Measurements from ENCODE around the gene IL16. TPM values are rescaled to one million over a fixed set of nuclear protein-coding genes. Genes with fewer than 3 reads are reported as not detected.
"Not testable (repeated sequence)": the region's sequence is repeated elsewhere in the genome, so short reads cannot be mapped to it uniquely, and the experiment has no call there.

Gene IL16
- total RNA-seq, 2 donors from 2014 or later: 25.9 to 114 TPM

DNA sequence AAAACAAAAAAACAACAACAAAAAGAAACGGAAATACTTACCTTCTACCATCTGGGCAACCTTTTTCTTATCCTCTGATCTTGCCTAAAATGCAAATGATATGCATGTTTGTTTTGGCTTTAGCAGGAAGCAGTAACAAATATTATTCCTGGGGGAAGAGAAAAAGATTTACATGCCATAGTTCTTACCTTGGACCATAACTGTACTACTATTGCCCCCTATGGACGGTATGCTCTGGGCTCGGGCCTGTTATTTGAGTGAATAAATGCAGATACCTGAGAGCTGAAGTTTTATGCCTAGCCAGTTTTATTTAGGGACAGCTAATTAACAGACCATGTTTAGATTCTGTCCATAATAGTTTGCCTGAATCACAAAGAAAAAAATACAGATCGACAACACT, 139.9 kb downstream of the IL16 start:
- no peaks in the 10 kb centered on the region for H3K9me3 Mint-ChIP-seq
- peak in 1 of 2 donors; percentile 51 for ATAC-seq
- DNase-seq (ENCODE audit: low spot score in 2 of 2): no peak
- peak overlapping the region in 1 of 2 donors; percentile 85 for H3K27ac Mint-ChIP-seq
- H3K36me3 Mint-ChIP-seq: no peaks in the 10 kb centered on the region

DNA sequence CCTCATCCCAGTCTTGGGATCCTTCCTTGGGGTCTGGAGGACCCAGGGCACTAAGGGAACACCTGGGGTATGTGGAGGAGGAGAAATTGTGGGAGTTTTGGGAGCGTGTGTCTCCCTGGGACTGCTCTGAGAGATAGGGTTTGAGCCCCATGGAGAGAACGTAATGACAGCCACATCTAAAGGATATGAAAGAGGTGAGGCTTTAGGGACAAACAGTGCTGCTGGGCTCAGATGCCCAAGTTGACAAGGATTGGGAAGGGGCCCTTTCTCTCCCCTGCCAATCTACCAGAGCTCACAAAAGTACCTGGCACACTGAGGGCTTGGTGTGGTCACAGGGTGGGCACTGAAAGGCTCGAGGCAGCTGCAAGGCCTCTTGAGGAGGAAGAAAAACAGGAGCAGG, 140.6 kb downstream of the IL16 start:
- no peak for DNase-seq (ENCODE audit: low spot score in 2 of 2)
- Mint-ChIP-seq H3K36me3 (no peaks in the 10 kb centered on the region), H3K9me3 (no peaks in the 10 kb centered on the region), H3K27ac (no peak overlapping the region)
- ATAC-seq: no peak

DNA sequence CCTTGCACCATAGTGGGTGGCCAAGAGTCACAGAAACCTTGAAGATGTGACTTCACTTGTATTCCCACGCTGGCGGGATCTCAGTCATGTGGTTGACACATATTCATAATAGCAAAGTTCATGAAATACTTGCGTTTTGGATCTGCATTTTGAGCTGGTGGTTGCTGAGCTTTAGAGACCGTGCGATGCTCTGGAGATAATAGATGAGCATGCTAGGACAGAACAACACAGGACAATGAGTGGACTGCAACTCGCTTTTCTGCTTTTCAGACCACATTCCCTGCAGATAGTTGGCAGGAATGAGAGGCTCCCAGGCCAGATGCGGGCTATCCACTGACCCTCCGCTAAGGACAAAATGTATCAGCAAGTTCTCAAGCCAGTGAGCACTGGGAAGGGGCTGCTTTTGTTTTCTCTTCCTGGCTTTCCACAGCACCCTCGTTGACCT, 141.1 kb downstream of the IL16 start:
- ATAC-seq: peak in 1 of 2 donors; percentile 30
- DNase-seq (ENCODE audit: low spot score in 2 of 2): no peak
- no peaks in the 10 kb centered on the region for H3K9me3 Mint-ChIP-seq
- no peak overlapping the region for H3K27ac Mint-ChIP-seq
- H3K36me3 Mint-ChIP-seq: no peaks in the 10 kb centered on the region

DNA sequence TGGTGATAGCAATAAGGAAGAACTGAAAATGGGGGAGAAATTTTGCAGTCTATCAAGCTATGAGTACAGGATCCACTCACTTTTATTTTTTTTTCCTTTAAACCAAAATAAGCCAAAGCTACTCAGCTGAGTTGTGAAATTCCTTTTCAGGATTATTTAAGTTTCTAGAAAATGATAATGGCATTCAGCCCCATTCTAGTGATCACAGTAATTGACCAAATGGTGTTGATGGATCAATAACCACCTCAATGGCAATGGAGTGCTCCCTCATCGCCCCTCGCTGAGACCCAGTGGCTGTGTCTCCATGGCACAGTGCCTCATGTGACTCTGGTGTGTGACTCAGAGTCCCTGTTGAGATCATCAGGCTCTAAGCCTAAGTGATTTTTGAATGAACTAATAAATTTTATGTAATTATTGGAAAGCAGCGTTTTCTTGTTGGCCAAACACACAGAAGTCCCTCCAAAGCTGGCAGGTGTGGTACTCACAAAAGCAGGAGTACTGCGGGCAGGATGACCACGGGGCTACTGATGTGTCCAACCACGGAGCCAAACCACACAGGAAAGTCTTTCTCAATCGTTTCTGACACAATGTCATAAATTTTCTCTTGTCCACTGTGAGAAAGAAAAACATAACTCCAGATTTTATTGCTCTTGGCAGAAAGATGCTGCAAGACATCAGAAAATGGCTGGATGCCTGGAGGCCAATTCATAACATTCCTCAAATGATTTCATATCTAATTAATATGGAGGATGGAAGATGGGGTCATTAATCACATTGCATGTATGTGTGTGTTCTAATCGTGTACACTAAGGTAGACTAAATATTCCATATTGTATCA, 141.7 kb downstream of the IL16 start:
- DNase-seq (ENCODE audit: low spot score in 2 of 2): no peak
- H3K36me3 Mint-ChIP-seq: no peaks in the 10 kb centered on the region
- H3K9me3 Mint-ChIP-seq: no peaks in the 10 kb centered on the region
- ATAC-seq: no peak
- H3K27ac Mint-ChIP-seq: no peak overlapping the region

DNA sequence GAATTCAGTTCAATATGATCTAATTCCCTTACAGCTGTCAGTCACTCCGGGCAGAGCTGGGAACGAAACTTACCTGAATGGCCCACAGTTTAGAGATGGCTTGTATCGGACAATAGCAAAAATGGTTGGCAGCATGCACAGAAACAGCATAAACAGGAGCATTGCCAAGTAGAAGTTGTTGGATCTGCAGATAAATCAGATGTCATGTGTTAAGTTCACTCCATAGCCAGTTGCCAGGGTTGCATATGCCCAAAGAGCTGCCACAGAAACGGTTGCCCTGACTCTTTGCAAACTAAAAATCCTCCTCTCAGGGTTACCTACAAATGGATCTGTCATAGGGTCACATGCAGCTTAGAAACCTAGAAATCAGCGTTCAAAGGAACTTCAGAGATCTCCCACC, 142.6 kb downstream of the IL16 start:
- Mint-ChIP-seq H3K9me3 (no peaks in the 10 kb centered on the region), H3K36me3 (no peaks in the 10 kb centered on the region), H3K27ac (no peak overlapping the region)
- ATAC-seq (no peak), DNase-seq (ENCODE audit: low spot score in 2 of 2) (no peak)

DNA sequence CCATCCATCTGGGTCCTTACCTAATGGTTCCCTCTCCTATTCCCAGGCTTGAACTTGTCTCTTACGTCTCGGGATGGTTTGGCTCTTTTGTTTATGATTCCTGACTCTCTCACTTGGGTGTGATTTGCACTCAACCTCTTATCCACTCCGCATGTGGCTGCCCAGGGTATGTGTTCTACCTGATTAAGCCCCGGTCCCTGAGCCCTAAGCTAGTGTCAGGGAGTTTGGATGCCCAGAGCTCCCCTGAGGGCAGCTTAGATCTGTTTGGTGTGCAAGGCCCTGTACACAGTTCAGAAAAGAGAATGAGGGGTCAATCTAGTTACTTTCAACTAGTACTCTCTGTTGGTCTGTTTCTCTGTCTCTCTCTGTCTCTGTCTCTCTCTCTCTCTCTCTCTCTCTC, 143.2 kb downstream of the IL16 start:
- Mint-ChIP-seq H3K36me3 (no peaks in the 10 kb centered on the region), H3K9me3 (no peaks in the 10 kb centered on the region), H3K27ac (peak overlapping the region in 1 of 2 donors; percentile 5)
- DNase-seq (ENCODE audit: low spot score in 2 of 2) (no peak), ATAC-seq (no peak)

DNA sequence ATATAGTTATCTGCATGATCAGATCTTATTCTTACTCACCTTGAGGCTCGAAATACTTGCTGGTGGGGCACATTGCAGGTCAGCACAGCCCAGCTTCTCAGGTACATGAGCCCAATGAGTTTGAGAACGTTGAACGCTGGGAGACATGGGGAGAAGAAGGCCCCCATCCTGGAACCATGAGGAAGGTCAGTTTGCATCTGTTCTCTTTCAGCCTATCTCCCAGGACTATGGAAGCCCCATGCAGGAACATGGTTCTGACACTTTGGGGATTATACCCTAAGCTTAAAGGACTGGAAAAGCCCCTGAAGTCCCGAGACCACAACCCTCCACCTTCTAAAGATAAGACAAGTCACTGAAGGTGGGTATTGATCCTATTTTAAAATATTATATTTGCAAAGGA, 144.7 kb downstream of the IL16 start:
- DNase-seq (ENCODE audit: low spot score in 2 of 2): no peak
- no peaks in the 10 kb centered on the region for H3K9me3 Mint-ChIP-seq
- H3K36me3 Mint-ChIP-seq: peaks cover 0 to 5% of the 10 kb centered on the region in 2 donors
- no peak for ATAC-seq
- no peak overlapping the region for H3K27ac Mint-ChIP-seq

DNA sequence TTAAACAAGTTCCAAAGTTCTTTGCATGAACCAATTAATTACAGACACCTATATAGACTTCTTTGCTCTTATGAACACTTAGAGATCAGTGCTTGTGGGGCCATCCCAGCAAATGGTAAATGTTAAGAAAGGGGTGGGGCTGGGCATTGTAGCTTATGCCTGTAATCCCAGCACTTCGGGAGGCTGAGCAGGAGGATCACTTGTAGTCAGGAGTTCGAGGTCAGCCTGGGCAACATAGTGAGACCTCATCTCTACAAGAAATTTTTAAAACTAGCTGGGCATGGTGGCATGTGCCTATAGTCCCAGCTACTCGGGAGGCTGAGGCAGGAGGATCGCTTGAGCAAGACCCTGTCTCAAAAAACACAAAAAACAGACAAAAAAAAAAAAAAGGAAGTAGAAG, 146.7 kb downstream of the IL16 start:
- no peak for ATAC-seq
- Mint-ChIP-seq H3K27ac (no peak overlapping the region), H3K9me3 (no peaks in the 10 kb centered on the region), H3K36me3 (peaks cover 0 to 5% of the 10 kb centered on the region in 2 donors)
- DNase-seq (ENCODE audit: low spot score in 2 of 2): no peak

DNA sequence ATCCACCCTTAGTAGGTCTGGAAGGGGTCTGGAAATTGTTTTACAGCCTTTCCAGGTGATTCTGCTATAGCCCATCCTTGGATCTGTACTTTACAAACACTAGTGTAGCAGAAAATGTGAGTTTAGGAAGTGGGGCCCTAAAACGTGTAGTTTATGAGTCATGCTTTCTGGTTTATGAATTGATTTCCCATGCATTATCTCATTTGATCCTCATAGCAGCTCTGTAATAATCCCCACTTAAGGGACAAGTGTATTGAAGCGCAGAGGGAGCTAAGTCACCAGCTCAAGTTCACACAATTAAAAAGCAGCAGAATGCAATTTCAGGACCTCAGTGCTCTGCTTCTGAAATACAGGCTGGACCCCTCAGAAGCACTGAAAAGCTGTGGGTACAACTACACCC, 149.9 kb downstream of the IL16 start:
- Mint-ChIP-seq H3K9me3 (no peaks in the 10 kb centered on the region), H3K36me3 (peaks cover 0 to 5% of the 10 kb centered on the region in 2 donors), H3K27ac (no peak overlapping the region)
- ATAC-seq (no peak), DNase-seq (ENCODE audit: low spot score in 2 of 2) (no peak)

DNA sequence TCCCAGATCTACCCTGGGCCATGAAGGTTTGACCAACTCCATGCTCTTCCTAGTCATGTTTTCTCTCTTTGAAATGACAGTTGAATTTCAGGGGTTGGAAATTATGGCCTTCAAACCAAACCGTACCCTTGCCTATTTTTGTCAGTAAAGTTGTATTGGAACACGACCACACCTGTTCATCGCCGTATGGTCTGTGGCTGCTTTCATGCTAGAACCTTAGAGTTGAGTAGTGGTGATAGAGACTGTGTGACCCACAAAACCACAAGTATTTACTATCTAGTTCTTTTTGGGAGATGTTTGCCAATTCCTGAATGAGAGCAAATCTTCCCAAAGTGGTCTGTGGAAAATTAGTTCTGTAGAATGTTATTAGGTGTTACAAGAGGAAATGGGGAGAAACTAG, 151.2 kb downstream of the IL16 start:
- peaks cover 0 to 5% of the 10 kb centered on the region in 2 donors for H3K36me3 Mint-ChIP-seq
- no peak overlapping the region for H3K27ac Mint-ChIP-seq
- ATAC-seq (no peak), DNase-seq (ENCODE audit: low spot score in 2 of 2) (no peak)
- H3K9me3 Mint-ChIP-seq: no peaks in the 10 kb centered on the region

DNA sequence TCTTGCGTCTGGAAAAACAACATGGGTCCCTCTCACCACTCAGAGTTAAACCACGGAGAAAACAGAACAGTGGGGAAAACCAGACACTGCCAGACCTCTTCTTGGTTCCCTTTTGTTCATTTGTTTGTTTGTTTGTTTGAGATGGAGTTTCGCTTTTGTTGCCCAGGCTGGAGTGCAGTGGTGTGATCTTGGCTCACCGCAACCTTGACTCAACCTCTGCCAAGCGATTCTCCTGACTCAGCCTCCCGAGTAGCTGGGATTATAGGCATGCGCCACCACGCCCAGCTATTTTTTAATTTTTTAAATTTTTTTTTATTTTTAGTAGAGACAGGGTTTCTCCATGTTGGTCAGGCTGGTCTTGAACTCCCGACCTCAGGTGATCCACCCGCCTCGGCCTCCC, 152.0 kb downstream of the IL16 start:
- DNase-seq (ENCODE audit: low spot score in 2 of 2); H3K36me3 Mint-ChIP-seq; H3K9me3 Mint-ChIP-seq; ATAC-seq; H3K27ac Mint-ChIP-seq: not testable (repeated sequence)

DNA sequence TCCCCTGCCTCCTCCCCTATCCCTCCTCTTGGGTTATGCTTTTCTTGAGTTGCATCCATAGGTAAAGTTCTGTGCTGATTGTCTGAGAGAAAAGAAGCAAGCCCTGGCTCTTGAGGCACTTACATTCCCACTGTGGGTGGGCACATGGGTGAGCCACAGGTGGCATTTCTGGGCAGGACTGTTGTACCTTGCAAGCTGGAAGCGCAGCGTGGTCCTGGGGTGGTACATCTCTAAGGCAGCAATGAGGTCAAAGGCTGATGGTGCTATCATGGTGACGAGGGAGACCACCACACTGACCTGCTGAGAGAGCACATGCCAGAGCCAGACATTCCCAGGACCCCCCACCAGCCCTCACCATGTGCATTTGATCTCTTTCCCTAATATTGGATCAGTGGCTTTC, 152.6 kb downstream of the IL16 start:
- Mint-ChIP-seq H3K27ac (no peak overlapping the region), H3K36me3 (peaks cover 0 to 5% of the 10 kb centered on the region in 2 donors), H3K9me3 (no peaks in the 10 kb centered on the region)
- no peak for DNase-seq (ENCODE audit: low spot score in 2 of 2)
- no peak for ATAC-seq

DNA sequence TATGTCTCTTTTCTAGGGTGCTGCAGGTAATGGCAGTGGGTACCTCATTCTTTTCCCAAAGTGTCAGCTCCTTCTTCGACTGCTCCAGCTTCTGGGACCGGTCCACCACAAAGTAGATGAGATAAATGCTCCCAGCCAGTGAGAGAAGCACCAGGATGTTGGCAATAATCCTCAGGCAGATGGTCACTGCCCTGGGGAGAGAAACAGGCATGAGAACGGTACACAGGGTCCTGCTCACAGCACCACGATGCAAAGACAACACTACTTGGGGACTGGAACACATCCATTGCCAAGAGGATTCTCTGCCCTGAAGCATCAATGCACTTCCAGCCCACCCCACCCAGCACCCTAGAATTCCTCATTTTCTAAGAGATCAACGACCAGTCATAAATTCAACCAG, 155.0 kb downstream of the IL16 start:
- DNase-seq (ENCODE audit: low spot score in 2 of 2) (no peak), ATAC-seq (no peak)
- Mint-ChIP-seq H3K9me3 (no peaks in the 10 kb centered on the region), H3K27ac (no peak overlapping the region), H3K36me3 (no peaks in the 10 kb centered on the region)

DNA sequence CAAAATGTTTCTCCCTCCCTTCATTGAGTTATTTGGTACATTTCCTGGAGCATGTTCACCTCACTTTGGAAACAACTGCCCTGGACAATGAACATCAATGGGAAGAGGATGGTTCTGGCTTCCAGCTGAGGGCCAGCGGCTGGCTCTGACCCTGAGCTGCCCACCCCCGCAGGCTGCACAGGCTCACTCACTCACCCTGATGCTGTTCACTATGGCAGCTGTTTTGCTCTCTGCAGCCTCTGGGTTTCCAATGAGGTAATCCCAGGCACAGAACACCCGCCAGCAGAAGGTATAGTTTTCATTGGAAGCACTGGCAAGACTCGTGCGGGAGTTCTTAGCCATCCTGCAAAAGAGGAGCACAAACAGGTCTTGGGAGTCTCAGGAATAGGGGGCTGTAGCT, 159.6 kb downstream of the IL16 start:
- Mint-ChIP-seq H3K36me3 (no peaks in the 10 kb centered on the region), H3K9me3 (no peaks in the 10 kb centered on the region), H3K27ac (no peak overlapping the region)
- DNase-seq (ENCODE audit: low spot score in 2 of 2) (no peak), ATAC-seq (no peak)

DNA sequence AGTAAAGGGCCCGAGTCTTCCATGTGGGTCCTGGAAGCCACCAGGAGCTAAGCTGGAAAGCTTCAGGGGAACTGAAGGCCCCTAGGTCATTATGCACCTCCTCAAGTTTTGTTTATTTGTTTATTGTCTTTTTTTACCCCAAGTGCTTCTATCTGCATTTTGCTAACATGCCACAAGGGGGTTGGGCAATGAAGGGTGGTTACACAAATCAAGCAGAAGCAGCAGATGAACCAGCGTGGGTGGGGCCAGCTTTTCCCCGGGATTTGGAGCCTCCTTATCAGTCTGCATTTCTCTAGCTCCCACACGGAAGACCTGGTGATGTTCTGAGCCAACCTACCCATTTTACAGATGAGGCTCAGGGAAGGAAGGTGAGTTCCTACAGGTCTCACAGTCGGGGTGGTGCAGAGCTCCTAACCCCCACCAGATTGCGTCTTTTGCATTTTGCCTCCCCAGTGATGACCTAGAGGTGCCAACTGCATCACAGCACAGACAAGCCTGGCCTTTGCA, 160.6 kb downstream of the IL16 start:
- DNase-seq (ENCODE audit: low spot score in 2 of 2): no peak
- Mint-ChIP-seq H3K27ac (no peak overlapping the region), H3K36me3 (no peaks in the 10 kb centered on the region), H3K9me3 (no peaks in the 10 kb centered on the region)
- ATAC-seq: no peak

DNA sequence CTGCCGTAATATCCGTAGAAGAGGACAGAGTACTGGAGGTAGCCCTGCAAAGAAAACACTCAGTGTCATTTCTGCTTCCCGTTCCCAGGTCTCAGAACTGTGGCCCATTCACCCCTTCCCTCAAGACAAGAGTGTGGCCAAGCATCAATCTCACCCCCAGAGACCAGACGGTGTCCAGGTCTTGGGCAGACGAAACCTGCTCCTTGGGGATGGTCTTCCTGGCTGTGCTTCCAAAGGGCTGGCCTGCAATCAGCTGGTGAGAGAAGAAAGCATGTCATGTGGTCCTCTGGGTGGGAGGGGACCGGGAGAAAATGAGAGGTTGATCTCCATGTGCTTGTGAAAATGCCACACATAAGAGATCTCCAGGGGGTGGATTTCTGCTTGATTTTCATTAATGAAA, 161.6 kb downstream of the IL16 start:
- no peaks in the 10 kb centered on the region for H3K36me3 Mint-ChIP-seq
- DNase-seq (ENCODE audit: low spot score in 2 of 2): no peak
- no peak overlapping the region for H3K27ac Mint-ChIP-seq
- no peaks in the 10 kb centered on the region for H3K9me3 Mint-ChIP-seq
- no peak for ATAC-seq

DNA sequence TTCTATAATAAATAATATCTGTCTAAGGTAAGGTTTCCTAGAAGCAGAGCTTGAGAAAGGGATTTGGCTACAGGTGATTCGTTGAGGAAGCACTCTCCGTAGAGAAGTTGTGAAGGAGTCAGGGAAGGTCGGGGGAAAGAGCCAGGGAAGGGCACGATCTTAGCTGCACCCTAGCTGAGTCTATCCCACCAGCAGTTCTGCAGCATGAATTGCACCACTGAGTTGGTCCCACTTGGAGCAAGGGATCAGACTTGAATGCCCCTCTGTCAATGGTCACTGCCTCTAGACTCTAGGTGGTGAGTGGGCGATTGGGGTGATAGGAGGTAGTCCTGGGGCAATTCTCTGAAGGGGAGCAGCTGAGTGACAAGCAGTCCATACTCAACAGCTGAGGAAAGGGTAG, 163.8 kb downstream of the IL16 start:
- ATAC-seq (no peak), DNase-seq (ENCODE audit: low spot score in 2 of 2) (no peak)
- no peak overlapping the region for H3K27ac Mint-ChIP-seq
- H3K36me3 Mint-ChIP-seq: no peaks in the 10 kb centered on the region
- no peaks in the 10 kb centered on the region for H3K9me3 Mint-ChIP-seq

DNA sequence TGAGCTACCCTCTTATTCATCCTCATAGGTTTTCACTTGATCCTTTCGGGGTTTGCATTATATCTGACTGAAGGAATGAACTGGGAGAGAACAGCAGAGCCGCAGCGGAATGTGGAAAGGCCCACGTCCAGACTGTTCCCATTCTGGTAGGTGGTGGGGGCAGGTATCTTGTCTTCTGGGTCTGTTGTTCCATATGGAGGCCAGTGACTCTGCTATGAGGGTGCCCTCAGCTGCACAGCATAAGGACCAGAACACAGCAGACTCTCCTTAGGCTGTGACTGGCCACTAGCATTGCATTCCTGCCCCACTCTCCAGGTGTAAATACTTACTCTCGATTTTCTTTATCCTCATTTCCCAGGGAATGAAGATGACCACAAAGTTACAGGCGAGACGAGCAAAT, 165.2 kb downstream of the IL16 start:
- Mint-ChIP-seq H3K9me3 (no peaks in the 10 kb centered on the region), H3K36me3 (no peaks in the 10 kb centered on the region), H3K27ac (no peak overlapping the region)
- ATAC-seq (no peak), DNase-seq (ENCODE audit: low spot score in 2 of 2) (no peak)

Data from activated naive CD4-positive, alpha-beta T cell treated with anti-CD3 and anti-CD28 coated beads, Interleukin-2, amount 50 U/mL, for 72 hours (primary cell).